NB4 (cell line): Measurements from ENCODE around the gene ABLIM3.

Experiments used
- DNase-seq: peaks from one replicate; pipeline ENCODE4 v3.0.0; 2010; ENCODE audit warnings: low read depth
- H3K4me3 ChIP-seq: one replicate; pipeline ENCODE4 v1.5.1; 2011; ENCODE audit warnings: mild to moderate bottlenecking, low read depth, low read length, moderate library complexity
- CTCF ChIP-seq: IDR thresholded peaks from one replicate; pipeline ENCODE4 v1.5.1; 2012; ENCODE audit warnings: low read depth, low read length
- MAX ChIP-seq: IDR thresholded peaks from 2 replicates; pipeline ENCODE4 v1.6.1; 2011; ENCODE audit warnings: low read depth, low read length
- MYC ChIP-seq: IDR thresholded peaks from 2 replicates; pipeline ENCODE4 v1.6.1; 2011; ENCODE audit warnings: low read depth, low read length
- POLR2A ChIP-seq: IDR thresholded peaks from 2 replicates; pipeline ENCODE4 v1.6.1; 2011; ENCODE audit warnings: mild to moderate bottlenecking; ENCODE audit not compliant: insufficient read length; ENCODE audit errors: extremely low read depth

The ABLIM3 gene

GRCh38 chr5:149289301-149289700 is 148.0 kb downstream of the ABLIM3 start:
- DNase-seq, result no peak
- TF ChIP-seq POLR2A, result no peak
- TF ChIP-seq CTCF, result no peak
- no peak for TF ChIP-seq MAX
- no peak for TF ChIP-seq MYC
- no peak overlapping the region for H3K4me3 ChIP-seq

GRCh38 chr5:149294872-149295829 is 153.9 kb downstream of the ABLIM3 start:
- H3K4me3 ChIP-seq, result no peak overlapping the region
- TF ChIP-seq POLR2A (no peak), MYC (no peak), MAX (no peak), CTCF (no peak)
- DNase-seq, result no peak

GRCh38 chr5:149297340-149298025 is 156.2 kb downstream of the ABLIM3 start:
- TF ChIP-seq MYC (no peak), MAX (no peak), CTCF (no peak), POLR2A (no peak)
- no peak for DNase-seq
- no peak overlapping the region for H3K4me3 ChIP-seq

GRCh38 chr5:149298163-149298562 is 156.9 kb downstream of the ABLIM3 start:
- H3K4me3 ChIP-seq, result no peak overlapping the region
- DNase-seq, result no peak
- TF ChIP-seq MAX (no peak), CTCF (no peak), POLR2A (no peak), MYC (no peak)

- DNase-seq, result no peak
- no peak for TF ChIP-seq MYC
- no peak for TF ChIP-seq MAX
- no peak overlapping the region for H3K4me3 ChIP-seq
Observed at GRCh38 chr5:149298842-149299404, 157.6 kb downstream of the ABLIM3 start.
